ENCODE measurements around the gene NPTXR. TPM values are rescaled to one million over a fixed set of nuclear protein-coding genes. Genes with fewer than 3 reads are reported as not detected.

NPTXR gene
- total RNA-seq, 2 experiments from 2014 or later, result 1.3 to 1.4 TPM

DNA sequence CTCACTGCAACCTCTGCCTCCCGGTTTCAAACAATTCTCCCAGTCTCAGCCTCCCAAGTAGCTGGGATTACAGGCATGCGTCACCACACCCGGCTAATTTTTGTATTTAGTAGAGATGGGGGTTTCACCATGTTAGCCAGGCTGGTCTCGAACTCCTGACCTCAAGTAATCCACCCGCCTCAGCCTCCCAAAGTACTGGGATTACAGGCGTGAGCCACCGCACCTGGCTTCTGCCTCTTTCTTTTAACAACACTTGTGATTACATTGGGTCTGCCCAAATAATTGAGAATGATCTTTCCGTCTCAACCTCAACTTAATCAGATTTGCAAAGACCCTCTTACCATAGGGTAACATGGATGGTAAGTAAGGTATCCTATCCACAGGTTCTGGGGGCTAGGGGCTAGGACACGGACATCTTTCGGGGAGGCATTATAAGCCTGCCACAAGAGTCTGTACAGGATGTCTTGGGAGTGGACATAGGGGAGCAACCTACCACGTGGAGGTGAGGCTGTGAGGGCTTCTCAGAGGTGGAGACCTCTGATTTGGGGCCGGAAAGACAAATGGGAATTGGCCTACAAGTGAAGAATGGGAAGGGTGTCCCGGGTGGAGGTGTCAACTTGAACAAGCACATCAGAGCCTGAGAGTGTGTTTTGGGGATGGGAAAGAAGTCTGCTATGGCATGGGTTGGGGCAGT, 30.8 kb upstream of the NPTXR start:
- POLR2A ChIA-PET, result interaction anchor here (0.9 to 1.4 kb wide), 6 partner anchors 67 to 110 kb away, joined by 3 to 15 read pairs (median 4); no protein-coding TSS in a partner anchor
- Mint-ChIP-seq H3K9me3 (ENCODE audit: low read depth) (no peaks in the 10 kb centered on the region), H3K27me3 (no peaks in the 10 kb centered on the region), H3K4me1 (peaks cover 42% of the 10 kb centered on the region), H3K27ac (peak overlapping the region; percentile 81), H3K4me3 (peak overlapping the region; percentile 93), H3K36me3 (ENCODE audit: low read depth) (peaks cover 18% of the 10 kb centered on the region)
- CTCF ChIA-PET, result interaction anchor here (0.7 to 2.0 kb wide), 10 partner anchors 8 to 445 kb away, joined by 3 to 5 read pairs (median 3); partner anchors contain the start of gene RPL3
- DNase-seq (no peak), ATAC-seq (no peak)
- intact Hi-C loops (cut with DNase I, micrococcal nuclease), result loop anchor here (1.0 to 5.0 kb wide), 8 partner anchors 67 to 477 kb away; partner anchors contain the start of genes APOBEC3G (in 1 of the 2), GTPBP1 (in 1 of the 2) and RPL3 (in 1 of the 2)

DNA sequence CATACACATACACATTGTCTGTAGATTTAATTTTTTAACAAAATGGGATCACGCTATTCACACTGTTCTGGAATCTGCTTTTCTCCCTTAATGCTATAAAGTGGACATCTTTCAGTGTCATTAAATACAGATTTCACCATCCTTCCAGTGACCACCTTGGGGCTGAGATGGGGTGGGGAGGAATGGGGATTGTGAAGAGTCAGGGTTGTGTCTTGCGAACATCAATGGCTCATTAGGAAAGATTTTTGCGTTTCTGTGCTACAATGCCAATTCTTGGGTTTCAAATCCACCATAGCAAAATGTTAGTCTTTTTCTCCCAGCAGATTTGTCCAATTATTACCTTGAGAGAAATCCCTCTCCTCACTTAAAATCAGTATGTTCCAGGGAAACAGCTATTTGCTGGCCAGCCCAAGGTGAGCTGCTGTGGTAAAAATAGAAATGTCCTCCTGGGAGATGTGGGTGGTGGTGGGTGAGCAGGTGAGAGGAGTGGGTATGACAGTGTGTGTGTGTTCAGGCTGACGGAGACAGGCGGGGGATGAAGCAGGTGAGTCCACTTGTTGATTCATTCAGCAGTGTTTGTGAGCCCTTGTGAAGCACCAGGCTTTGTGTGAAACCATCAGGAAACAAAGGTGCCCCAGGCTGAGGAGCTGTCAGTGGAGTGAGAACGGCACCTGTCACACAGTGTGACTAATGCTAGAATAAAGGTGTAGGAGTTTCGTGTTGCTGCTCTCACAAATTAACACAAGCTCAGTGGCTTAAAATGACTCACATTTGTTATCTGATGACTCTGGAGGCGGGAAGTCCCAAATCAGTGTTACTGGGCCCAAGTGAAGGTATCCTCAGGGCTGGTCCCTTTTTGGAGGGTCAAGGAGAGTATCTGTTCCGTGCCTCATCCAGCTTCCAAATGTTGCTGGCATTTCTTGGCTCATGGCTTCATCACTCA, 29.9 kb upstream of the NPTXR start:
- Mint-ChIP-seq H3K27me3 (no peaks in the 10 kb centered on the region), H3K4me3 (peak overlapping the region; percentile 93), H3K4me1 (peaks cover 50% of the 10 kb centered on the region), H3K27ac (peak overlapping the region; percentile 81), H3K9me3 (ENCODE audit: low read depth) (no peaks in the 10 kb centered on the region), H3K36me3 (ENCODE audit: low read depth) (peaks cover 27% of the 10 kb centered on the region)
- CTCF ChIA-PET, result interaction anchor here (0.7 to 2.0 kb wide), 14 partner anchors 9 to 446 kb away, joined by 3 to 10 read pairs (median 3); partner anchors contain the start of genes CBX7 and RPL3
- DNase-seq, result peak; percentile 88
- POLR2A ChIA-PET, result interaction anchor here (0.7 to 1.4 kb wide), 7 partner anchors 68 to 217 kb away, joined by 3 to 15 read pairs (median 3); no protein-coding TSS in a partner anchor
- ATAC-seq, result peak; percentile 85
- intact Hi-C loops (cut with DNase I, micrococcal nuclease), result loop anchor here (1.0 to 5.0 kb wide), 11 partner anchors 68 to 659 kb away; partner anchors contain the start of genes APOBEC3G (in 1 of the 2), GTPBP1 (in 1 of the 2), RPL3 (in 1 of the 2) and RPS19BP1 (in 1 of the 2)

- DNase-seq (peak; percentile 42), ATAC-seq (no peak)
- H3K9me3 Mint-ChIP-seq (ENCODE audit: low read depth), result no peaks in the 10 kb centered on the region
- H3K36me3 Mint-ChIP-seq (ENCODE audit: low read depth), result peaks cover 36% of the 10 kb centered on the region
- H3K4me3 Mint-ChIP-seq, result peak overlapping the region; percentile 93
- peak overlapping the region; percentile 88 for H3K27ac Mint-ChIP-seq
- ChIA-PET POLR2A (no interaction called here), CTCF (interaction anchor here (0.7 to 4.2 kb wide), 5 partner anchors 29 to 447 kb away, joined by 3 to 22 read pairs (median 4); partner anchors contain the start of gene RPL3)
- H3K4me1 Mint-ChIP-seq, result peaks cover 58% of the 10 kb centered on the region
- intact Hi-C loops (cut with DNase I, micrococcal nuclease), result loop anchor here (1.0 to 5.0 kb wide), 13 partner anchors 68 to 660 kb away; partner anchors contain the start of genes RPL3 (in 2 of the 2), APOBEC3G (in 1 of the 2), CBX7 (in 1 of the 2) and DNAL4 (in 1 of the 2)
- H3K27me3 Mint-ChIP-seq, result no peaks in the 10 kb centered on the region
These were observed 29.0 kb upstream of the NPTXR start for GRCh38 chr22:38872831-38873248.

DNA sequence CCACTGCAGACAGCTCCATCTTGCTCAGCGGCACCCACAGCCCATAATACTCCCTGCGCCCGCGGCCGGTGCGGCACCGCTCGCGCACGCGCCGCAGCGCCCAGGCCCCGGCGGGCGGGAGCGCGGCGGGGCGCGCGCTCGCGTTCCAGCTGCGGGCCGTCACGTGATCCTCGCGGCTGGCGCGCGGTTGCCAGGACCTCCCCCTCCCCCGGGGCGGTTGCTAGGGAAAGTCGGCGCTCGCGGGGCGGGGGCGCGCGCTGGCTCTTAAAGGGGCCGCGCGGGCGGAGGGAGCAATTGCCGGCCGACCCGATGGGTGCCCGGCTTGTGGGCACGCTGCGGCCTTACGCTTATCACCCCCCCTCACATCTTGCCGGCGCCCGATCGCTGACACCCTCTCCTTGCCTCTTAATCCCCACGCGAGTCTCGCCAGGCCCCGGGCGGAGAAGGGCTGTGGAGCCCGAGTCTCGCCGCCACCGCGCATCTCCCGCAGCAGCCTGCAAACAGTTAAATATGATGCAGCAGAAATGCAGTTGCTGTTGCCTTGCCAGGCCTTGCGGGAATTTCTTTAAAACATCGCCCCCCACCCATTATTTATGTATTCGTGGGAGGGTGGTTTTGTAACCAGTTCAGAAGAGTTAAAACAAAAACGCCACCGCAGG, 28.5 kb upstream of the NPTXR start, which contains the start of gene CBX6:
Gene CBX6, minus strand, starts transcription at position 45 of the 659 bp plus-strand sequence. Its CDS starts 26 bp downstream, at position 19.
- DNase-seq, result peak; percentile 97
- Mint-ChIP-seq H3K4me3 (peak within 1 kb of the TSS; percentile 93), H3K4me1 (peaks cover 58% of the 10 kb centered on the region), H3K36me3 (ENCODE audit: low read depth) (peaks cover 38% of the 10 kb centered on the region), H3K27me3 (no peaks in the 10 kb centered on the region), H3K9me3 (ENCODE audit: low read depth) (no peaks in the 10 kb centered on the region), H3K27ac (peak within 1 kb of the TSS; percentile 94)
- peak; percentile 55 for ATAC-seq
- POLR2A ChIA-PET, result interaction anchor here (0.6 to 2.7 kb wide), 4 partner anchors 82 to 447 kb away, joined by 3 to 10 read pairs (median 4); partner anchors contain the start of gene RPL3
- intact Hi-C loops (cut with DNase I, micrococcal nuclease), result loop anchor here (1.0 to 5.0 kb wide), 13 partner anchors 69 to 660 kb away; partner anchors contain the start of genes RPL3 (in 2 of the 2), APOBEC3G (in 1 of the 2), CBX7 (in 1 of the 2) and DNAL4 (in 1 of the 2)
- CTCF ChIA-PET, result interaction anchor here (0.7 to 4.5 kb wide), 7 partner anchors 14 to 132 kb away, joined by 3 to 86 read pairs (median 22); no protein-coding TSS in a partner anchor

- DNase-seq (peak; percentile 57), ATAC-seq (no peak)
- H3K4me3 Mint-ChIP-seq, result peak overlapping the region; percentile 93
- intact Hi-C loops (cut with DNase I, micrococcal nuclease), result loop anchor here (1.0 to 5.0 kb wide), 15 partner anchors 70 to 661 kb away; partner anchors contain the start of genes CBX7 (in 2 of the 2), RPL3 (in 2 of the 2), APOBEC3C (in 1 of the 2) and APOBEC3G (in 1 of the 2)
- ChIA-PET CTCF (interaction anchor here (0.7 to 4.5 kb wide), 9 partner anchors 13 to 133 kb away, joined by 3 to 86 read pairs (median 17); partner anchors contain the start of genes APOBEC3A and SUN2), POLR2A (interaction anchor here (0.6 to 2.7 kb wide), 5 partner anchors 70 to 447 kb away, joined by 3 to 10 read pairs (median 4); partner anchors contain the start of gene RPL3)
- H3K9me3 Mint-ChIP-seq (ENCODE audit: low read depth), result no peaks in the 10 kb centered on the region
- H3K27ac Mint-ChIP-seq, result peak overlapping the region; percentile 94
- H3K4me1 Mint-ChIP-seq, result peaks cover 58% of the 10 kb centered on the region
- H3K27me3 Mint-ChIP-seq, result no peaks in the 10 kb centered on the region
- peaks cover 38% of the 10 kb centered on the region for H3K36me3 Mint-ChIP-seq (ENCODE audit: low read depth)
These were observed 27.7 kb upstream of the NPTXR start for GRCh38 chr22:38871360-38872171.

GRCh38 chr22:38870791-38871359, 27.0 kb upstream of the NPTXR start:
- ChIA-PET POLR2A (interaction anchor here (1.1 to 2.7 kb wide), 2 partner anchors 279 to 448 kb away, joined by 3 to 10 read pairs; partner anchors contain the start of gene RPL3), CTCF (interaction anchor here (0.5 to 4.5 kb wide), 25 partner anchors 7 to 280 kb away, joined by 3 to 86 read pairs (median 7); partner anchors contain the start of genes APOBEC3A, NPTXR and SUN2)
- peaks cover 55% of the 10 kb centered on the region for H3K4me1 Mint-ChIP-seq
- H3K36me3 Mint-ChIP-seq (ENCODE audit: low read depth), result peaks cover 40% of the 10 kb centered on the region
- no peaks in the 10 kb centered on the region for H3K9me3 Mint-ChIP-seq (ENCODE audit: low read depth)
- H3K27ac Mint-ChIP-seq, result peak overlapping the region; percentile 94
- no peaks in the 10 kb centered on the region for H3K27me3 Mint-ChIP-seq
- DNase-seq (no peak), ATAC-seq (no peak)
- H3K4me3 Mint-ChIP-seq, result peak overlapping the region; percentile 93
- intact Hi-C loops (cut with DNase I, micrococcal nuclease), result loop anchor here (1.0 to 5.0 kb wide), 9 partner anchors 102 to 474 kb away; partner anchors contain the start of genes APOBEC3C (in 1 of the 2), APOBEC3G (in 1 of the 2), CBX7 (in 1 of the 2) and RPL3 (in 1 of the 2)

GRCh38 chr22:38870312-38870741, 26.5 kb upstream of the NPTXR start:
- Mint-ChIP-seq H3K4me1 (peaks cover 52% of the 10 kb centered on the region), H3K27ac (peak overlapping the region; percentile 94)

DNA sequence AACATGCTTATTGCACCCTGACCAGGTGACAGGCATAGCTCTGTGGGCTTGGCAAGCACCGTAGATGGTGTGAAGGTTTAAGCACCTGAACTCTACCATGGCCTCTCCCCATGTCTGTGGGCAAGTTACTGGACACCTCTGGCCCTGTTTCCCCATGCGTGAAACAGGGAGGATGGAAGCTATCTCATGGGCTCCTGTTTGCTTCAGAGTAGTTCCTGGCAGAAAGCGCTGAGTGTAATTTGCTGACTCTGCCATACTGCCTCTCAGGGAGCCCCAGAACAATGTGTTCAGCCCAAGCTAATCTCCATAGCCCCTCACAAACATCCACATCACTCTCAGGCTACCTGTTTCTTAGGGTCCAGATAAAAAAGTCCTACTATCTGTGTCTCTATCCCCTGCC, 25.8 kb upstream of the NPTXR start:
- peak overlapping the region; percentile 94 for H3K27ac Mint-ChIP-seq
- CTCF ChIA-PET, result interaction anchor here (0.6 to 4.5 kb wide), 47 partner anchors 8 to 773 kb away, joined by 3 to 86 read pairs (median 4); partner anchors contain the start of genes APOBEC3A, NPTXR and SUN2

More at GRCh38 chr22:38870312-38870741, 26.5 kb upstream of the NPTXR start:
- ChIA-PET POLR2A (interaction anchor here (1.2 to 2.7 kb wide), 2 partner anchors 71 to 449 kb away, joined by 8 to 10 read pairs; partner anchors contain the start of gene RPL3), CTCF (interaction anchor here (0.5 to 4.5 kb wide), 43 partner anchors 8 to 448 kb away, joined by 3 to 86 read pairs (median 5); partner anchors contain the start of genes APOBEC3A, NPTXR and SUN2)
- Mint-ChIP-seq H3K9me3 (ENCODE audit: low read depth) (no peaks in the 10 kb centered on the region), H3K4me3 (peak overlapping the region; percentile 93), H3K27me3 (no peaks in the 10 kb centered on the region), H3K36me3 (ENCODE audit: low read depth) (peaks cover 44% of the 10 kb centered on the region)
- ATAC-seq, result peak; percentile 32
- intact Hi-C loops (cut with DNase I, micrococcal nuclease), result loop anchor here (1.0 to 5.0 kb wide), 9 partner anchors 103 to 473 kb away; partner anchors contain the start of genes APOBEC3C (in 1 of the 2), APOBEC3G (in 1 of the 2), CBX7 (in 1 of the 2) and RPL3 (in 1 of the 2)
- DNase-seq, result peak; percentile 95

More for the DNA sequence above, 25.8 kb upstream of the NPTXR start:
- Mint-ChIP-seq H3K4me3 (peak overlapping the region; percentile 93), H3K36me3 (ENCODE audit: low read depth) (peaks cover 44% of the 10 kb centered on the region), H3K27me3 (no peaks in the 10 kb centered on the region), H3K9me3 (ENCODE audit: low read depth) (no peaks in the 10 kb centered on the region), H3K4me1 (peaks cover 45% of the 10 kb centered on the region)
- POLR2A ChIA-PET, result interaction anchor here (0.7 to 2.7 kb wide), 4 partner anchors 72 to 449 kb away, joined by 3 to 10 read pairs (median 6); partner anchors contain the start of gene RPL3
- intact Hi-C loops (cut with DNase I, micrococcal nuclease), result loop anchor here (1.0 to 5.0 kb wide), 9 partner anchors 104 to 472 kb away; partner anchors contain the start of genes APOBEC3C (in 1 of the 2), APOBEC3G (in 1 of the 2), CBX7 (in 1 of the 2) and RPL3 (in 1 of the 2)
- DNase-seq (no peak), ATAC-seq (no peak)

All from activated CD4-positive, alpha-beta T cell treated with anti-CD3 and anti-CD28 coated beads for 36 hours (primary cell).